Endothelial cell of umbilical vein (primary cell): ENCODE results near the gene ITPRIP.

Source experiments
- CTCF ChIP-seq, 2 donors: IDR thresholded peaks; 1 replicate in 1 of 2; 2 replicates in 1 of 2; pipeline ENCODE4 v1.5.1; 2011; ENCODE audit warnings: low read length in 2 of 2, mild to moderate bottlenecking in 2 of 2, moderate library complexity in 2 of 2, control low read depth in 1 of 2, inconsistent platforms in 1 of 2, low read depth in 1 of 2; ENCODE audit not compliant: insufficient read depth in 1 of 2; ENCODE audit errors: extremely low read depth in 1 of 2
- EZH2 ChIP-seq: IDR thresholded peaks from 2 replicates; pipeline ENCODE4 v1.6.1; 2012; ENCODE audit warnings: borderline replicate concordance, low read depth, mild to moderate bottlenecking, moderate library complexity, low read length, inconsistent platforms; ENCODE audit not compliant: severe bottlenecking
- FOS ChIP-seq: IDR thresholded peaks from 2 replicates; pipeline ENCODE4 v1.6.1; 2011; ENCODE audit warnings: mild to moderate bottlenecking, low read length, moderate library complexity, borderline replicate concordance; ENCODE audit not compliant: insufficient read depth
- GATA2 ChIP-seq: IDR thresholded peaks from 2 replicates; pipeline ENCODE4 v1.7.0; 2011; ENCODE audit warnings: low read depth, mild to moderate bottlenecking, moderate library complexity, mixed read lengths, low read length; ENCODE audit not compliant: insufficient read length, insufficient read depth
- JUN ChIP-seq: IDR thresholded peaks from 2 replicates; pipeline ENCODE4 v1.6.1; 2011; ENCODE audit warnings: borderline replicate concordance, low read depth; ENCODE audit not compliant: insufficient read length, insufficient read depth
- MAX ChIP-seq: IDR thresholded peaks from 2 replicates; pipeline ENCODE4 v1.6.1; 2011; ENCODE audit not compliant: insufficient read depth, insufficient read length
- POLR2A ChIP-seq: IDR thresholded peaks from 2 replicates; pipeline ENCODE4 v1.6.1; 2012; ENCODE audit warnings: low read depth, mild to moderate bottlenecking, control low read depth, low read length
- POLR2AphosphoS5 ChIP-seq: IDR thresholded peaks from 2 replicates; pipeline ENCODE4 v1.6.1; 2012; ENCODE audit warnings: low read depth, mild to moderate bottlenecking, control low read depth, low read length, moderate library complexity; ENCODE audit not compliant: insufficient read depth

- TF ChIP-seq CTCF (IDR thresholded peaks at IDR 0.05; ENCODE audit: extremely low read depth in 1 of 2, insufficient read depth in 1 of 2, low read depth in 1 of 2, low read length in 2 of 2) (no peak), POLR2A (no peak), MAX (no peak), POLR2AphosphoS5 (no peak), JUN (no peak), FOS (no peak), GATA2 (no peak), EZH2 (no peak)
These were observed 15.9 kb downstream of the ITPRIP start for GRCh38 chr10:104322416-104322782.
